Measurements from ENCODE around the gene CAMK2N2. TPM values are rescaled to one million over a fixed set of nuclear protein-coding genes. Genes with fewer than 3 reads are reported as not detected.

The CAMK2N2 gene
- polyA plus RNA-seq, 4 donors = 0.14 to 0.48 (median 0.20) TPM

DNA sequence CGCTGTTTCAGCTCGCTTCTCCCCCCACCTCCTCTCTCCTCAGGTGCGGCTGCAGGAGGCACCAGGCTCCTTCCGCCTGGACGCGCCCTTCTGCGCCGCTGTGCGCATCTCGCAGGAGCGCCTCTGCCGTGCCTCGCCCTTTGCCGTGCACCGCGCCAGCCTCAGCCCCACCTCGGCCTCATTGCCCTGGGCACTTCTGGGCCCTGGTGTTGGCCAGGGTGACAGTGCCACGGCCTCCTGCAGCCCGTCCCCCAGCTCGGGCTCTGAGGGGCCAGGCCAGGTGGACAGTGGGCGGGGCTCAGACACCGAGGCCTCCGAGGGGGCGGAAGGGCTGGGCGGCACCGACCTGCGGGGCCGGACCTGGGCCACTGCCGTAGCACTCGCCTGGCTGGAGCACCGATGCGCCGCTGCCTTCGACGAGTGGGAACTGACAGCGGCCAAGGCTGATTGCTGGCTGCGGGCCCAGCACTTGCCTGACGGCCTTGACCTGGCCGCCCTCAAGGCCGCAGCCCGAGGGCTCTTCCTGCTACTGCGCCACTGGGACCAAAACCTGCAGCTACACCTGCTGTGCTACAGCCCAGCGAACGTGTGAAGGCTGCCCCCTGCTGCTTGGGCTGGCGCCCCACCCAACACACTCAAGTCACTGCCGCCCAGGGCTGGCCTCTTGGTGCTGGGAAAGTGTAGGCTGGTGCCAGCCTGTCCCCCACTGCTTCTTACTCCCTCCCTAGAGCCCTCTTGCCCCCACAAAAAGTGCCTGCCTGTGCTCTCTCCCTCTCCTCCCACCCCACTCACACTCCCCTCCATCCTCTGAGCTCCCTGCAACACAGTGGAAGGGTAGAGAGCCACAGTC, 19.7 kb downstream of the CAMK2N2 start:
- DNase-seq (ENCODE audit: low read depth in 4 of 4, low spot score in 3 of 4) = no peak

DNA sequence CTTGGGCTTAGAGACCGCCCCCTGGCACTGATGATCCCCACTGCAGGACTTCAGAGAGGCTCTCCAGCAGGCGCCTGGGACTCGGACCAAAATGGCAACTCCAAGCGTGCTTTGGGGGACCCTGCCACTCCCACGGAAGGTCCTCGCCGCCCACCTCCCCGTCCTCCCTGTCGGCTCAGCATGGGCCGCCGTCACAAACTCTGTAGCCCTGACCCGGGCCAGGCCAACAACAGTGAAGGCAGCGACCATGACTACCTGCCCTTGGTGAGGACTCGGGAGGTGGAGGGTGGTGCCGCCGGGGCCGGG, 20.3 kb downstream of the CAMK2N2 start:
- no peak for DNase-seq (ENCODE audit: low read depth in 4 of 4, low spot score in 3 of 4)

DNA sequence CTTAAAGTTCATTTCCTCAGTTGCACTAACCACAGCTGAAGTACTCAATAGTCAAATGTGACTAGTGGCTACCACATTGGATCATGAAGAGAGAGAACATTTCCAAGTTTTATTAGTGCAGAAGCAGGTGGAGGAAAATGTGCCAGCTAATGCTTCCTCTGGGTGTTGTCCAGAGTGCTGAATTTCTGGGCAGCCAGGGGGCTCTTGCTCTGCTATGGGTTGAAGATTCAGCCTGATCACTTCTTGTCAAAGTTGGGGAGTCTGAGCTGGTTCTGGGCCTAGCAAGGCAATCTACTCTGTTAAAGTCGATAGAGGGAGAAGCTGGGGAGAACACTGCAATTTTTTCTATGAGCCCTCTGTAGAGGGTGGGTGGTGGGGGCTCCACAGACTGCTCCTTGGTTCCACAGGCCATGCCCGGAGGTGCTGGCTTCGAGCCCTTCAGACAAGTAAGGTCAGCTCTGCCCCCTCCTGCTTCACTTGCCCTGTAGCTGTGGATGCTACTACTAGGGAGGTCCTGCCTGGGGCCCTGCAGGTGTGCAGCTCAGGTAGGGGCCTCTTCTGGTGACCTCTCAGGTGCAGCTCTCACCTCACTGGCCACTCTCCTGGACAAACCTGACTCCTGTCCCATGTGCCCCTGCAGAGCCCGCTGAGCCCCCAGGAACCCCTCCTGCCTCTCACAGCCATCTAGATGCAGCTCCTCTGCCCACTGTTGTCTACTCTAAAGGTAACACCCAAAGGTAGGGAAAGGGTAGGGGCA, 20.8 kb downstream of the CAMK2N2 start:
- no peak for DNase-seq (ENCODE audit: low read depth in 4 of 4, low spot score in 3 of 4)

DNA sequence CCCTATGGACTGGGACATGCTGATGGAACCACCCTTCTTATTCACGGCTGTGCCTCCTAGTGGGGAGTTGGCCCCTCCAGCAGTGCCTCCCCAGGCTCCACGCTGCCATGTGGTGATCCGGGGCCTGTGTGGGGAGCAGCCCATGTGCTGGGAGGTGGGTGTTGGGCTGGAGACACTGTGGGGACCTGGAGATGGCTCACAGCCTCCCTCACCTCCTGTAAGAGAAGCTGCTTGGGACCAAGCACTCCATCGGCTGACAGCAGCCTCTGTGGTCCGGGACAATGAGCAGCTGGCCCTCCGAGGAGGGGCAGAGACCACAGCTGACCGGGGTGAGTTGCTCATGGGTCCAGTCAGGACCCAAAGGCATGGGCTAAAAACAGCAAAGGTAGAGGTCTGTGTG, 21.6 kb downstream of the CAMK2N2 start:
- no peak for DNase-seq (ENCODE audit: low read depth in 4 of 4, low spot score in 3 of 4)

DNA sequence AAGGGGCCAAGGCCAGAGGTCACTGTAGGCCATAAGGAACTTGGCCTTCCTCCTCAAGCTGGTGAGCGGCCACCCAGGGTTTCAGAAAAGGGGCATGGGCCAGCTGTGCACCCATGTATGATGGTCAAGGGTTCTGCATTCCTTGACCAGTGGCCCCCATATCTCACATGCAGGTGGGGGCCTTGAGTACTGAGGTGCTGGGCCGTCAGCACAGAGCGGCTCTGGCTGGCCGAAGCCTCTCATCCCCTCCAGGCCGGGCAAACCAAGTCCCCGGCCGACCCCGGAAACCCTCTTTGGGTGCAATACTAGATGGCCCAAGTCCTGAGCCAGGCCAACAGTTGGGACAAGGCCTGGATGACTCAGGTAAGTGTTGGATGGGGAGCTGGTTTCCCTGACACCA, 22.1 kb downstream of the CAMK2N2 start:
- no peak for DNase-seq (ENCODE audit: low read depth in 4 of 4, low spot score in 3 of 4)

DNA sequence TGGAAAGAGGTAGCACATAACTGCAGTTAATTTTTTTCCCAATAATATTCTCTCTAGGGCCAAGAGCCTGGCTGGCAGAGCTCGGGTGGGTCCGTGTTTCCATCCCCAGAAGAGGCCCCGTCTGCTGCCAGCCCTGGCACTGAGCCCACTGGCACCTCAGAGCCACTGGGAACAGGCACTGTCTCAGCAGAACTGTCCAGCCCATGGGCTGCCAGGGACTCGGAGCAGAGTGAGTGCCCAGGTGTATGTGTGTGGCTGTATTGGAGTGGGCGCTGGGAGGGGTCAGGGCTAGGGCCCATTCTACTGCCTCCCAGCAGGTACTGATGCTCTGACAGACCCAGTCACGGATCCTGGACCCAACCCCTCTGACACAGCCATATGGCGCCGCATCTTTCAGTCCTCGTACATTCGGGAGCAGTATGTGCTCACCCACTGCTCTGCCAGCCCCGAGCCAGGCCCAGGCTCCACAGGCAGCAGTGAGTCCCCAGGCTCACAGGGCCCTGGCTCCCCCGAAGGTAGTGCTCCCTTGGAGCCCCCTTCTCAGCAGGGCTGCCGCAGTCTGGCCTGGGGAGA, 23.0 kb downstream of the CAMK2N2 start:
- DNase-seq (ENCODE audit: low read depth in 4 of 4, low spot score in 3 of 4) = no peak

DNA sequence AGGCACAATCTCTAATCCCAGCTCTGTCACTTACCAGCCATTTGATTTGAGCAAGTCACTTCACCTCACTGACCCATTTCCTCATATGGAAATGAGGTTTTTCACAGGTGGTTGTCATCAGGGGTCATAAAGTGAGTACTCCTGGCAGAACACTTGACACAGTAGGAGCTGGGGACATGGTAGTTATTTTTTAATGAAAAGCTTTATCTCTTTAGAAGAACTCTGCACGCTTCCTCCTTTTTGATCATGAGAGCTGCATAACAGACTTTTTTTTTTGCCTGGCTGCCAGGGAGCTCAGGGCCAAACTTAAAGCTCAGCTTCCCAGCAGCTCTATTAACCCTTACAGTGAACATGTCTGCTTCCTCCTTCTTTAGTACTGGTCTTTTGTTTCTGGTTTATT, 23.5 kb downstream of the CAMK2N2 start:
- no peak for DNase-seq (ENCODE audit: low read depth in 4 of 4, low spot score in 3 of 4)

DNA sequence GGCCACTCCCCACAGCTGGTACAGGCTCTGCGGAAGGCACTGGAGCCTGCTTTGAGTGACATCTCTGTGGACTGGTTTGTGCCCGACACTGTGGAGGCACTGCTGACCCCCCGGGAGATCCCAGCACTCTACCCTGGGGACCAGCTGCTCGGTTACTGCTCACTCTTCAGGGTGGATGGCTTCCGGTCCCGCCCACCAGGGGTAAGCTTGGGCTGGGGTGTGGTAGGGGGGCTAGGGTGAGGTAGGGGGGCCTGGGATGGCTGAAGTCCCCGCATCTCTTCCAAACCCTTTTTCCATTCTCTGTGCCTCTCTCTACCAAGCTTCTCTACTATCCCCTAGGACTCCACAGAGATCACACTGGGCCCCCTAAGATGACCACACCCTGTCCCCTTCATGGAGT, 24.1 kb downstream of the CAMK2N2 start:
- no peak for DNase-seq (ENCODE audit: low read depth in 4 of 4, low spot score in 3 of 4)

DNA sequence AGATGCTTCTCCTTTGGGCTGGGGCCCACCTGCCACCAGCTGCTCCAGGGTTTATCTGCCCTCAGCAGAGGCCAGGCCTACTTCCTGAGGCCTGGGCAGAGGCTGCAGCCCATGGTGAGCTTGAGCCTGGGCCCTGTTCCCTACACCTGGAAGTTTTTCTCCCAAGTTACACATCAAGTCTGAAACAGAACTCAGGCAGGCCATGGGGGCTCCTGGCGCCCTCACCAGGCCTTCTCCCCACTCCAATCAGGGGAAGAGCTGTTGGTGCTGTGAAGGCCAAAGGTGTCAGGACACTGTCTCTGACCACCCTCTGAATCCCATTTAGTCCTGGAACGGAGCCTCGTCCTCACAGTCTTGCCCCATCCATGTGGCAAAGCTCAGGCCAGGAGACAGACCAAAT, 24.7 kb downstream of the CAMK2N2 start:
- DNase-seq (ENCODE audit: low read depth in 4 of 4, low spot score in 3 of 4) = no peak

DNA sequence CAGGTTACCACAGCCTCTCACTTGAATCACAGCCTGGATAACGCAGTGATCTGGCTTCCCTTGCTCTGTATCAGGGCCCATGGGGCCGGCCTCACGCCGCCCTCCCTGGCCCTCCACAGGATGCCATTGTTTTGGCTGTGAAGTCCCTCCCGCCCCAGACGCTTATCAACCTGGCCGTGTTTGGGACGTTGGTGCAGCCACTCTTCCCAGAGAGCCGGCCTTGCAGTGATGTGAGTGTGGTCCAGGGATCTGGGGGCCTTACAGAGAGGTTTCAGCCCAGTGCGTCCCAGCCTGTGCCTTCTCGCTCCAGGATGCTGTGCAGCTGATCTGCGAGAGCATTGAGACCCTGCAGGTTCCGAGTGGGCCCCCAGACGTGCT, 25.3 kb downstream of the CAMK2N2 start:
- DNase-seq (ENCODE audit: low read depth in 4 of 4, low spot score in 3 of 4) = no peak

DNA sequence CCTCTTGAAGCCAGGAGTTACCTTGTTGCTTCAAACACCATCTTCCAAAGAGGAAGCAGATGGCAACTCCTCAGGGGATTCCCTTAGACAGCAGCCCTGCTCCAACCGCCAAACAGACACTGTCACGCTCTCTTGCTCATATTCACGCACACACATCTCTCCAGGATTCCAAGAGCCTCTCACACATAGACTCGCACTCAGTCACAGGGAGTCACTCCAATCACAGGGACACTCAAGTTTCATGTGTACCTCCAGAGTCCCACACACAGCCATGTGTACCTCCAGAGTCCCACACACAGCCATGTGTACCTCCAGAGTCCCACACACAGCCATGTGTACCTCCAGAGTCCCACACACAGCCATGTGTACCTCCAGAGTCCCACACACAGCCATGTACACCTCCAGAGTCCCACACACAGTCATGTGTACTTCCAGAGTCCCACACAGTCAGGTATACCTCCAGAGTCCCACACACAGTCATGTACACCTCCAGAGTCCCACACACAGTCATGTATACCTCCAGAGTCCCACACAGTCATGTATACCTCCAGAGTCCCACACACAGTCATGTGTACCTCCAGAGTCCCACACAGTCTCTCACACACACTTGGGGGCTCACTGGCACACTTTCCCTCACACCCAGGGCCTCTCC, 25.8 kb downstream of the CAMK2N2 start:
- no peak for DNase-seq (ENCODE audit: low read depth in 4 of 4, low spot score in 3 of 4)

DNA sequence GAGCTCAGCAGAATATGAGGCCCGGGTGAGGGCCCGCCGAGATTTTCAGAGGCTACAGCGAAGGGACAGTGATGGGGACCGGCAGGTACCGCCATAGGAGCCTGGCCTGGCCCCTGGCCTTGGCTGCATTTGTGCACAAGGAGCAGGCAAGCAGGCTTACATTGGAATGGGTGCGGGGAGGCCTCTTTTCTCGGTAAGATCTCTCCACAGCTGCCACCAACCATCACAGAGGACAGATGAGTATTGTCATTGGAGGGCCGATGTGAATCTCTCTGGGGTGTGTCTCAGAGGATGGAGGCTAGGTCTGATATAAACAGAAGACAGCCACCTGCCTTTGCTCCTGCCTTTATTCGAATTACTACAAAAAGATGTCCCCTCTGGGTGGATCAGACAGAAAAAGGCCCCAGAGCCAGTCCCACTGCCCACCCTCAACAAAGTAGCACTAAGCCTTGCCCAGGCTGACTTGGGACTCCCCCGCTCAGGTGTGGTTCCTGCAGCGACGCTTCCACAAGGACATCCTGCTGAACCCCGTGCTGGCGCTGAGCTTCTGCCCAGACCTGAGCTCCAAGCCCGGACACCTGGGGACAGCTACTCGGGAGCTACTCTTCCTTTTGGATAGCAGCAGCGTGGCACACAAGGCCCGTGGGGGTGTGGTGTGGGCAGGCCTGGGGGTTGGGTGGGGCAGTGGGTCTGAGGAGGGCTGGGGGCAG, 26.5 kb downstream of the CAMK2N2 start:
- no peak for DNase-seq (ENCODE audit: low read depth in 4 of 4, low spot score in 3 of 4)

DNA sequence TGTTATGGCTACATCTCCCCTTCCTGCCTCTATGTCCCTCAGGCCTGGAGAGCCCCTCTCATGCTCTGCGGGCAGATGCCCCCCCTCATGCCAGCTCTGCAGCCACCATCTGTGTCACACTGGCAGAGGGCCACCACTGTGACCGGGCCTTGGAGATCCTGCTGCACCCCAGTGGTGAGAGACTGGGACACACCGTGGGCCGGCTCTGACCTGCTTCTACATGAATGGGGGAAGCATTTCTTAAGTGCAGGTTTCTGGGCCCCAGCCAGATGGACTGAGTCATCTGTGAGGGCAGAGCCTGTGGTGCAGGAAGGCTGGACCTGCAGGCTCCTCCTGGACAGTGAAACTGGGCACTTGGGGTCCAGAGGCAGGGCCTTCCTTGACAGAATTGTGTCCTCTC, 27.1 kb downstream of the CAMK2N2 start:
- no peak for DNase-seq (ENCODE audit: low read depth in 4 of 4, low spot score in 3 of 4)

DNA sequence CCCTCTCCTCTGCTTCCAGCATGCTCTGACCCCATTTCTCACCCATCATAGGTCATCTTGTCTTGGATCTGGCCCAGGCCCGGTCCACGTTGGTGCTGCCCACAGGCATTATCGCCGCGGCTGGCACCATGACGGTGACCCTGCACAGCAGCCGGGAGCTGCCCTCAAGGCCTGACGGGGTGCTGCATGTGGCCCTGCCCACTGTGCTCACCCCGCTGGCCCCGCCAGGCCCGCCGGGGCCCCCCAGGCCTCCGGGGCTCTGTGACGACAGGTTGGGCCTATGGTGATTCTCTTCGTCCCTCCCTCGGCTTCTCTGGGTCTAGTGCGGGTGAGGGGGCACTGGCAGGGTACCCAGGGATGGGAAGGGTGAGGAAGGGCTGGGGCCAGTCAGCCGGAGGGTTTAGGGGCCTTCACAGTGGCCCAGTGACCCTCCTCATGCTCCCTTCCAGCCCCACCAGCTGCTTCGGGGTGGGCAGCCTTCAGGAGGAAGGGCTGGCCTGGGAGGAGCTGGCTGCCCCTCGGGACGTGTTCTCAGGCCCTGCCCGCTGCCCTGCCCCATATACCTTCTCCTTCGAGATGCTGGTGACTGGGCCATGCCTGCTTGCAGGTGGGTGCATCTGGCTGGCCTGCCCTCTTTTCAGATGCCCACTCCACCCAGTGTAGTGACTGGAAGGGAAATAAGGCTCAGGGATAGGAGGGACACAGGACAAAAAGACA, 28.1 kb downstream of the CAMK2N2 start:
- no peak for DNase-seq (ENCODE audit: low read depth in 4 of 4, low spot score in 3 of 4)

DNA sequence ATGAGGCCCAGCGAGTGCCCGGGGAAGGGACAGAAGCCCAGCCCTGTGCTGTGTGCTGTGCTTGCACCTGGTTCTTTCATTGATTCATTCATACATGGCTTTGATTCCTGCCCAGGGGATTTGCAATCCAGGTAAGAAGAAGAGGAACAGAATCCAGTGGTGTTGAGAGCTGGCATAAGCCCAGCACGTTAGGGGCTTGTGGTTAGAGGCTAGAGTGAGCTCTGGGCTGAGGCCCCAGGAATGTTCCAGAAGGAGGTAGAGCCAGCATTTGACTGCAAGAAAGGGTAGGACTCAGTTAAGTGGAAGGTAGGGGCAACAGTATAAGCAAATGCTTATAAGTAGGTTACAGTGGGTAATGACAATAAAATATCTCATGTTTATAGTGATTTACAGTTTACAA, 29.7 kb downstream of the CAMK2N2 start:
- DNase-seq (ENCODE audit: low read depth in 4 of 4, low spot score in 3 of 4) = no peak

DNA sequence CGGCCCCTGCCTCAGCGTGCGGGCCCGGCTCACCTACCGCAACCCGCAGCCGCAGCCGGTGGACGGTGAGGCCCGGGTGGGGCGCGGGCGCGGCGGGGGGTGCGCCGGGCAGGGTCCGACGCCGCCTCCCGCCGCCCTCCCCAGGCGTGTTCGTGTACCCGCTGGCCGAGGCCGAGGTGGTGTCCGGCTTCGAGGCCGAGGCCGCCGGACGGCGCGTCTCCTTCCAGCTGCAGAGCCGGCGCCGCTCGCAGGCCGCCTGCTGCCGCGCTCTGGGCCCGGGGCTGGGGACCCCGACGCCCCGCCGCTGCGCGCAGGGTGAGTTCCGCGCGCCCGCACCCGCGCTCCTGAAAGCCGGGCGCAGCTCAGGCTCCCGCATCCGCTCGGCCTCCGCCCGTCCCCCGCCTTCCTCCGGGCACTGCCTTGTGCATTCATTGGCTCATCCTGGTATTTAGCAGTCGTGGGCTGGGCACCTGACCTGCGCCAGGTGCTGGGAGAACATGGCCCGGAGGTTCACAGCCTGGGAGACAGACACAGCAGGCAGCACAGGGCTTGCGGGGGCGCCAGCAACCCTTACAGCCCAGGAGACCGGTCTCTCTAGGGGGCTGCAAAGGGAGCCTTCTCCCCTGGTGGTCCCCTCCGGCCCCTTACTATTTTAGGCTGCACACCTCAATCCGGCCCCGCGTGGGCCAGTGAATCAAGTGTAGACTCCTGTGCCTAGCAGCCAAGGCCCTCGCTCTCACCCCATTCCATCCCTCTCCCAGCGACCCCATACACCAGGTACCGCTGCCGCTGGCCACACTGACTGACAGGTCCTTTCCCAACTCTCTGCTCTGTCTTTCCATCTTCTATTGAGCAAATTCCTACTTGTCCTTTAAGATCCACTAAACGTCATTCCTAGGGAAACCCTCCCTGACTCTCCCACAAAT, 30.5 kb downstream of the CAMK2N2 start:
- DNase-seq (ENCODE audit: low read depth in 4 of 4, low spot score in 3 of 4) = no peak

DNA sequence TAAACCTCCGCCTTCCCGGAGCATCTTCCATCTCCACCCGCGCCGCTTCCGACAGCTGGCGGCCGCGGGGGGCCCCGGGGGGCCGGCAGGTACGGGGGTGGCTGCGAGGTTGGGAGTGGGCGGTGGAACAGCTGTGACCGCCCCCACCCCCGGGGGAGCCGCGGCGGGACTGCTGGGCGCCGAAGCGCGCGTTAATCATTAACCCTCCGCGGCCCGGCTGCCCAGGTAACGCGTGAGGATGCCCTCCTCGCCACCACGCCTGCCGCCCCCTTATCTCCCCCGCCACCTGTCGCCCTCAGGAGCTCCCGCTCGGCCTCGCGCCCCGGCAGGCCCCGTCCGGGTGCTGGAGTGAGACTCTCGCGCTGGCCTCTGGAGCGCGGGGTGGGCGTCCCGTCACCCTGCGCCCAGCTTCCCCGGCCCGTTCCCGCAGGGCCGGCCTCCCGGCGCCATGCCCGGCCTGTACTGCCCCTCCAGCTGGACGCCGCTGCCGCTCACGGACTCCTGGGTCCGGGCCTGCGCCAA, 31.2 kb downstream of the CAMK2N2 start:
- DNase-seq (ENCODE audit: low read depth in 4 of 4, low spot score in 3 of 4) = no peak

DNA sequence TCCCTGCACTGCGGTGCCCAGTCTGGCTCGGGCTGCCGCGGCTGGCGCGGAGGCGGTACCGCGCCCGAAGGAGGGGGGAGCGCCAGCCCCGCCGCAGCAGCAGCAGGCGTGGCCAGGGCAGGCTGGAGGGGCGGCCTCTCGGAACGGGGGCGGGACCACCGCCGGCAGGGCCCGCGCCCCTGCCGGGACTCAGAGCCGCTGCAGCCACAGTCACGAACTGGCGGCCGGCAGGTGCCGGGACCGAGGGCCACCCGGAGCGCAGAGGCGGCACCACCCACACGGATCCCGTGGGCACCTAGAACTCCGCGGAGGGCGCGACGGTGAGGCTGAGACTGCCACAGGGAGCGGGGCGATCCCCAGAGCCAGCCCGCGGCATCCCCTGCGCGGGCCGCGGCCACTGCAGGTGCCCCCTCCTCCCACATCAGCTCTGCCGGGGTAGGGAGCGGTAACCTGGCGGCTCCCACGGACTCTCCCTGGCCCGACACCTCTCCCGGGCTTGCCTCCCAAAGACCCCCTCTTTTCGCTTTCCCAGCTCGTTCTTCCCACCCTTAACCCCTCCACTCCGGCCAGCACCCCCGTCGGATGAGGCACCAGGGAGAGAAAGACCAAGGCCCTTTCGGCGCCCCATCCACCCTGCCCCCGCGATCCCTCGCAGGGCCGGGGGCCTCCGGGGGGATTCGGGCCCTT, 31.8 kb downstream of the CAMK2N2 start, which contains the start of gene VWA5B2:
VWA5B2 (plus strand) TSS at position 192 of the 687 bp plus-strand sequence. CDS start 944 bp downstream, outside the sequence.
- DNase-seq (ENCODE audit: low read depth in 4 of 4, low spot score in 3 of 4) = no peak
